BJ (cell line): ENCODE results near the gene GMPS. TPM values are rescaled to one million over a fixed set of nuclear protein-coding genes. Genes with fewer than 3 reads are reported as not detected.
A peak's percentile ranks its signal among the peaks of the same experiment; 100 is the strongest.
"Not testable (repeated sequence)": the region's sequence is repeated elsewhere in the genome, so short reads cannot be mapped to it uniquely, and the experiment has no call there.

Source experiments
- CTCF ChIA-PET: fragments of 350-600 bp; formaldehyde crosslinking; extraction: SDS; loops from one replicate; lab custom pipeline; 2021; ENCODE audit warnings: antibody characterized with exemption, inconsistent platforms; lab: Yijun Ruan, JAX
- POLR2A ChIA-PET: fragments of 300-600 bp; sonication (Branson Sonifier 250); formaldehyde crosslinking; extraction: SDS; loops from one replicate; lab custom pipeline; 2021; ENCODE audit warnings: antibody characterized with exemption; lab: Charles Lee
- DNase-seq: peaks from one replicate; pipeline ENCODE4 v3.0.0-alpha.2; 2011; ENCODE audit warnings: low read depth
- H3K27me3 ChIP-seq: 2 replicates; pipeline ENCODE4 v1.6.0; 2011; ENCODE audit warnings: low read length; ENCODE audit not compliant: control insufficient read depth, insufficient read depth
- H3K36me3 ChIP-seq: 2 replicates; pipeline ENCODE4 v1.5.1; 2011; ENCODE audit warnings: low read length; ENCODE audit not compliant: control insufficient read depth, insufficient read depth
- H3K4me3 ChIP-seq: 2 replicates; pipeline ENCODE4 v1.5.1; 2011; ENCODE audit warnings: low read depth, mild to moderate bottlenecking, control low read depth, low read length
- polyA plus RNA-seq: library from polyadenylated mRNA; depleted of rRNA; stranded (reverse); fragments of >200 nt; gene quantifications from 2 replicates; pipeline ENCODE4 v1.2.3, GENCODE V29; 2011
- TF ChIP-seq, protein P1 (sequence below): IDR thresholded peaks from 2 replicates; pipeline ENCODE4 v1.5.1; 2011; ENCODE audit warnings: low read depth, mild to moderate bottlenecking, control low read depth, inconsistent platforms, low read length, moderate library complexity; ENCODE audit not compliant: insufficient read depth

Gene GMPS
- polyA plus RNA-seq, 1 experiment, result 13.6 TPM

DNA sequence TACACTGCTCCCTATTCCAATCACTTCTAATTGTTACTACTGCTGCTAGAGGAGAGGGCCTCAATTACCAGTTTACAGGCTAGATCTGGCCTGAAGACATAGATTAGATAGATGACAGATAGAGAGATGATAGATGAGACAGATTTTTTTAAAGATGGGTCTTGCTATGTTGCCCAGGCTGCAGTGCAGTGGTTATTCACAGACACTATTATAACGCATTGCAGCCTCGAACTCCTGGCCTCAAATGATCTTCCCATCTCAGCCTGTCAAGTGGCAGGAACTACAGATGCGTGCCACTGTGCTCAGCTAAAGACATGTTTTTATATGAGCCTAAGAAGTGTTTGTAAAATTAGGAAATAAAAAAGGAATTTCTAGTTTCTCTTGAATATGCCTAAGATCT, 22.5 kb upstream of the GMPS start:
- CTCF ChIA-PET, result interaction anchor here (0.9 kb wide), 1 partner anchor 42 kb away, joined by 3 read pairs; the partner anchor contains the start of gene C3orf33
- TF ChIP-seq, protein P1, sequence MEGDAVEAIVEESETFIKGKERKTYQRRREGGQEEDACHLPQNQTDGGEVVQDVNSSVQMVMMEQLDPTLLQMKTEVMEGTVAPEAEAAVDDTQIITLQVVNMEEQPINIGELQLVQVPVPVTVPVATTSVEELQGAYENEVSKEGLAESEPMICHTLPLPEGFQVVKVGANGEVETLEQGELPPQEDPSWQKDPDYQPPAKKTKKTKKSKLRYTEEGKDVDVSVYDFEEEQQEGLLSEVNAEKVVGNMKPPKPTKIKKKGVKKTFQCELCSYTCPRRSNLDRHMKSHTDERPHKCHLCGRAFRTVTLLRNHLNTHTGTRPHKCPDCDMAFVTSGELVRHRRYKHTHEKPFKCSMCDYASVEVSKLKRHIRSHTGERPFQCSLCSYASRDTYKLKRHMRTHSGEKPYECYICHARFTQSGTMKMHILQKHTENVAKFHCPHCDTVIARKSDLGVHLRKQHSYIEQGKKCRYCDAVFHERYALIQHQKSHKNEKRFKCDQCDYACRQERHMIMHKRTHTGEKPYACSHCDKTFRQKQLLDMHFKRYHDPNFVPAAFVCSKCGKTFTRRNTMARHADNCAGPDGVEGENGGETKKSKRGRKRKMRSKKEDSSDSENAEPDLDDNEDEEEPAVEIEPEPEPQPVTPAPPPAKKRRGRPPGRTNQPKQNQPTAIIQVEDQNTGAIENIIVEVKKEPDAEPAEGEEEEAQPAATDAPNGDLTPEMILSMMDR, result no peak
- POLR2A ChIA-PET, result no interaction called here
- Histone ChIP-seq H3K27me3 (no peaks in the 10 kb centered on the region), H3K4me3 (no peak overlapping the region), H3K36me3 (no peaks in the 10 kb centered on the region)
- DNase-seq, result no peak

DNA sequence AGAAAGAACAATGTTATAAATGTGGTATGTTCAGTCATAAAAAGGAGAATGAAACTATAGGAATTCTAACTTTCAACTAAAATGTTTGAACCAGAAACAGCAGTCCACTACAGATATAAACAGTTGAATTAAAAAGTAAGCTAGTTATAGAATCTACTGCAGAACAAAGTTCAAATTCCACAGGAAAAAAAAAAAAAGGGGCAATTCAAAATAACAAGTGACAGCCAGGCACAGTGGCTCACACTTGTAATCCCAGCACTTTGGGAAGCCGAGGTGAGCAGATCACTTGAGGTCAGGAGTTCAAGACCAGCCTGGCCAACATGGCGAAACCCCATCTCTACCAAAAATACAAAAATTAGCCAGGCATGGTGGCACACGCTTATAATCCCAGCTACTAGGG, 21.0 kb upstream of the GMPS start:
- H3K27me3 ChIP-seq, H3K4me3 ChIP-seq, DNase-seq, POLR2A ChIA-PET, H3K36me3 ChIP-seq: not testable (repeated sequence)
- CTCF ChIA-PET, result interaction anchor here (0.6 to 1.5 kb wide), 2 partner anchors 44 to 52 kb away, joined by 3 to 4 read pairs; partner anchors contain the start of gene C3orf33

DNA sequence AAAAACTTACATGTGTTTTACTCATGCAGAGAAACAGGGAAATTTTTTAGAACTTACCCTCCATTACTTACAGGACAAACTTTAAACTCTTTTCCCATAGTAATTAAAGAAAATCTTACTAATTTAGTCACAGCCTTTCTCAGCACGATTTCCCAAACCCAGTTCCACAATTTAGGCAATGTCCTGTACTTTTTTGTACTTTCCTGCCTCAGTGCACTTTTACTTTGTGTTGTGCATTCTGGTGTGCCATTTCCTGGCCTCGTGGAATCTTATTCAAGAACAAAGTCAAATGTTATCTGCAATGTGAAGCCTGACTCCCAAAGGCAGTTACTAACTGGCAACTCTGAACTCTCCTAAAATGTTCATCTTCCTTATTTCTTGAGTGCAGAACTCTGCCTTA, 18.1 kb upstream of the GMPS start:
- CTCF ChIA-PET, result interaction anchor here (1.1 to 4.2 kb wide), 2 partner anchors 19 to 46 kb away, joined by 3 to 21 read pairs; partner anchors contain the start of gene C3orf33
- DNase-seq, result no peak
- H3K27me3 ChIP-seq, result no peaks in the 10 kb centered on the region
- POLR2A ChIA-PET, result no interaction called here
- TF ChIP-seq, protein P1, result no peak
- peak overlapping the region; percentile 86 for H3K4me3 ChIP-seq
- no peaks in the 10 kb centered on the region for H3K36me3 ChIP-seq

DNA sequence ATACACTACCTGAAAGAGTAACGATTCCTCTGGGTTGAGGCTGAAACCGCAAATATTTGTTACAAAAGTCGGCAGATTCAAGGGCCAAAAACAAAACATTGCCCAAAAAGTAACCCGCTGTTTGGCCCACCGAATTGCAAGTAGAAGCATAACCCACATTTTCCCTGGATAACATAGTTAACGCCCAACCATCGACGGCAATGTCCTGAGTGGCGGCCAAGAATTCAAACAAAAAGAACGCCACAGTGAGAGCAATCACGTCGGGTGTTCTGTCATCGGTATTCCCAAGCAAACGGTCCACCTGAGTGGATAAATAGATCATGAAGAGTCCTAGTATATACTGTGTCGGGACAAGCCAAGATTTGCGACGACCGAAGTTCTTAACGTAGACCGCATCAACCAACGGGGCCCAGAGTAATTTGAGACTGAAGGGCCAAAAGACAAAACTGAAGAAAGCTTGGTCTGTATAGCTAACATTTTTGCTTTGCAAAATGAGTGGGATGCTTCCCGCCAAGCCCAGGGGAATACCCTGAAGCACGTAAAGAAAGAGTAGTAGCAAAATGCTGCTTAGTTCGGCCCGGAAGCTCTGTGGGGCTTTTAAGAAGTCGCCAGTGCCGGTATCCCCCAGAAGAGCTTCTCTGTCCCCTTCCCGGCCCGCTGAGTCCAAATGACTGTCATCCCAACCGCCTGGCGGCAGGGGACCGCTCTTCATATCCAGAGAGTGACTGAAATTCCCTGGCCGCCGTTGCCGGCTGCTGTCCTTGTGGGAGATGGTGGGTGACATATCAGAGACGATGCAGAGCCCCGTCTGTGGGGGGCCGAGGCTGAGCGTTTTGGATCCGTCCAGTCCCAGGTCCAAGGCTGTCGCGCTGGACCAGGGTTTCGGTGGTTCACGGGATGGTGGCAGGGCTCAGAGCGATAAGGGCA, 17.0 kb upstream of the GMPS start:
- ChIA-PET POLR2A (interaction anchor here (0.6 kb wide), 1 partner anchor 1320 kb away, joined by 3 read pairs; no protein-coding TSS in a partner anchor), CTCF (interaction anchor here (0.8 to 4.2 kb wide), 4 partner anchors 10 to 48 kb away, joined by 3 to 21 read pairs (median 3); partner anchors contain the start of gene C3orf33)
- TF ChIP-seq, protein P1, result no peak
- DNase-seq, result no peak
- no peaks in the 10 kb centered on the region for H3K27me3 ChIP-seq
- no peaks in the 10 kb centered on the region for H3K36me3 ChIP-seq
- H3K4me3 ChIP-seq, result peak overlapping the region; percentile 86

DNA sequence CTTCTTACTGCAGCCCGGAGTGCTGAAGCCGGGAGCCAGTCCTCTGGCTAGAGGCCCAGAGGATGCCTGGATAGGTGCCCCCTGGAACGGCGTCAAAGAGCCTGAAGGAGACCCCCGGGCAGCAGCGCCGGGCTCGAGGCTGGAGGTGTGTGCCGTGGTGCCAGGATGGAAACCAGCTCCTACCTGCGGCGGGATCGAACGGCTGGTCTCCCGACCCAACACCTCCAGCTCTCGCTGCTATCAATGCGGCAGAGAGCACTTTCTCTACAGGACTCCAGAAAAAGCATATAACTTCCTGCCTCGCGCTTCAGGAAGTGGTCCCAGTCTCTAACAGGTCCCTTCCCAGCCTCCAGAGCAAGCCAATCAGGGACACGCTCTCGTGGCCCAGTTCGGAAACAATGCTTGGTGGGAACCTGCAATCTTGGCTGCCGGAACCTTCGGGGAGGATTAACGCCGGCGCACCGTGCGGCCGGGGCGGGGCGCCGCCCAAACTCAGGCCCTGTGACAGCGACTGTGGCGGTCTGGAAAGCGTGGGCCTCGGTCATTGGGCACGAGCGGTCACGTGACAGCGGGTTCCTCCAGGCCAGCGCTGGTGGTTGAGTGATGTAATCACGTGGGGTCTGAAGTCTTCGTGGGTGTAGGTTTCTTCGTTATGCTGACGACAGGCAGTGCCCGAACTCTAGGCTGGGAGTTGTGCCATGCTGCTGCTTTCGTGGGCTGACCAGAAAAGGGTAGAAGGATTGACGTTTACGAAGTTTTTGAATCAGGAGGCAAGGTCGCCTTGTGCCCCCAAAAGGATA, 16.1 kb upstream of the GMPS start, which contains the start of gene SLC33A1:
Gene SLC33A1, minus strand, starts transcription at position 287 of the 800 bp plus-strand sequence. CDS start 430 bp downstream, outside the sequence.
- DNase-seq, result peak; percentile 97
- no peaks in the 10 kb centered on the region for H3K27me3 ChIP-seq
- CTCF ChIA-PET, result interaction anchor here (0.8 to 4.2 kb wide), 3 partner anchors 11 to 48 kb away, joined by 3 to 21 read pairs (median 3); partner anchors contain the start of gene C3orf33
- POLR2A ChIA-PET, result no interaction called here
- TF ChIP-seq, protein P1, result no peak
- H3K4me3 ChIP-seq, result peak within 1 kb of the TSS; percentile 86
- no peaks in the 10 kb centered on the region for H3K36me3 ChIP-seq
